PC-9 (cell line): Measurements from ENCODE around the gene FAM193A. TPM values are rescaled to one million over a fixed set of nuclear protein-coding genes. Genes with fewer than 3 reads are reported as not detected.

Experiments
- BruUV-seq: library from RNA; stranded (reverse); fragments of 400-500 nt; replicated peaks from 2 replicates; lab custom pipeline; 2021; lab: Mats Ljungman, UMichigan
- CTCF ChIA-PET: fragments of 300-600 bp; sonication (Branson Sonifier 250); formaldehyde crosslinking; loops from one replicate; lab custom pipeline; 2022; ENCODE audit warnings: antibody characterized with exemption; lab: Charles Lee
- POLR2A ChIA-PET: fragments of 300-600 bp; sonication (Branson Sonifier 250); formaldehyde crosslinking; loops from one replicate; lab custom pipeline; 2022; ENCODE audit warnings: antibody characterized with exemption; ENCODE audit not compliant: unreplicated experiment; lab: Charles Lee
- DNase-seq, 2 experiments: peaks; one replicate each; pipeline versions ENCODE4 v3.0.0 to v3.0.0-alpha.2; 2015 to 2022; ENCODE audit warnings: mixed read lengths in 1 of 2
- H2AFZ ChIP-seq: fragments of 200-600 bp; sonication (generic); 2 replicates; pipeline ENCODE4 v1.8.1; 2017; ENCODE audit warnings: antibody characterized with exemption
- H3F3A ChIP-seq: fragments of 200-600 bp; sonication (generic); 2 replicates; pipeline ENCODE4 v1.8.1; 2017; ENCODE audit warnings: antibody characterized with exemption, mild to moderate bottlenecking, low read depth; ENCODE audit not compliant: insufficient read depth
- H3K27ac ChIP-seq: fragments of 200-600 bp; sonication (generic); 2 replicates; pipeline ENCODE4 v1.6.1; 2016; ENCODE audit warnings: mixed run types
- H3K27me3 ChIP-seq: fragments of 200-600 bp; sonication (generic); 2 replicates; pipeline ENCODE4 v1.6.1; 2016; ENCODE audit warnings: low read depth, mixed run types; ENCODE audit not compliant: insufficient read depth
- H3K36me3 ChIP-seq: fragments of 200-600 bp; sonication (generic); 2 replicates; pipeline ENCODE4 v1.6.1; 2016; ENCODE audit warnings: low read depth, mixed run types
- H3K4me1 ChIP-seq: fragments of 200-600 bp; sonication (generic); replicated peaks from 2 replicates; pipeline ENCODE4 v1.6.1; 2016; ENCODE audit warnings: mixed run types; ENCODE audit not compliant: insufficient read depth
- H3K4me2 ChIP-seq: fragments of 200-600 bp; sonication (generic); 2 replicates; pipeline ENCODE4 v1.6.1; 2017; ENCODE audit warnings: mixed run types
- H3K4me3 ChIP-seq: fragments of 200-600 bp; sonication (generic); 2 replicates; pipeline ENCODE4 v1.6.1; 2016; ENCODE audit warnings: mixed run types
- H3K79me2 ChIP-seq: fragments of 200-600 bp; sonication (generic); 2 replicates; pipeline ENCODE4 v1.6.1; 2017; ENCODE audit warnings: low read depth, mixed run types
- H3K9me2 ChIP-seq: fragments of 200-600 bp; sonication (generic); 2 replicates; pipeline ENCODE4 v1.8.1; 2017; ENCODE audit warnings: mild to moderate bottlenecking; ENCODE audit not compliant: insufficient read depth
- H3K9me3 ChIP-seq: fragments of 200-600 bp; sonication (generic); 2 replicates; pipeline ENCODE4 v1.8.1; 2016; ENCODE audit warnings: low read depth; ENCODE audit not compliant: insufficient read depth
- H4K20me1 ChIP-seq: fragments of 200-600 bp; sonication (generic); 2 replicates; pipeline ENCODE4 v1.8.1; 2017; ENCODE audit not compliant: insufficient read depth
- EZH2 ChIP-seq: fragments of 200-600 bp; sonication (generic); IDR thresholded peaks from 2 replicates; pipeline ENCODE4 v1.8.0; 2017; ENCODE audit warnings: antibody characterized with exemption, low read depth
- intact Hi-C: fragments of 100-400 bp; cut with micrococcal nuclease; formaldehyde crosslinking; loops from one replicate; pipeline ENCODE4 v1.10.0; 2022; ENCODE audit not compliant: unreplicated experiment
- total RNA-seq: library from RNA; stranded (reverse); gene quantifications from 2 replicates; pipeline ENCODE4 v1.2.3, GENCODE V29; 2021
- TF ChIP-seq, protein P1 (sequence below): fragments of 200-600 bp; sonication (generic); conservative IDR thresholded peaks from 2 replicates; pipeline ENCODE4 v1.6.1; 2017; ENCODE audit warnings: mixed run types, antibody characterized with exemption, mild to moderate bottlenecking, moderate library complexity

The FAM193A gene
- total RNA-seq, 1 experiment from 2014 or later, result 23.4 TPM

DNA sequence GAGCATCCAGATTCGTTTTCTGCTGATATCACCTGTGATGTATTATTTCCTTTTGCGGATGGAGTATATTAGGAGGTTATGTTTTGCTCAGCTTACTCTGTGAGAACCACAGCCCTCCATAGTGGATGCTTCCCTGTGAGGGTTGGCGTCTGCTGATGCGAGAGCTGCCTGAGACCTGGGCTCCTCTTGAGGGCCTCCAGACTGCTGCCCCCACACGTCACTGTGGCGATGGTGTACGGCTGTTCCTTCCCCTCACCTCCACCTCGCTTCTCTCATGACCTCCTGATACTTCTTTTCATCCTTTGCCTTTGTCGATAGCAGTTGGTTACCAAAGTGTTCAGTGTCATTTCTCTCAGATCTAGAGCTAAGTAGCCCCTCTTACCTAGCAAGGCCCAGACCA, 148.0 kb downstream of the FAM193A start:
- no TSS peak for BruUV-seq

DNA sequence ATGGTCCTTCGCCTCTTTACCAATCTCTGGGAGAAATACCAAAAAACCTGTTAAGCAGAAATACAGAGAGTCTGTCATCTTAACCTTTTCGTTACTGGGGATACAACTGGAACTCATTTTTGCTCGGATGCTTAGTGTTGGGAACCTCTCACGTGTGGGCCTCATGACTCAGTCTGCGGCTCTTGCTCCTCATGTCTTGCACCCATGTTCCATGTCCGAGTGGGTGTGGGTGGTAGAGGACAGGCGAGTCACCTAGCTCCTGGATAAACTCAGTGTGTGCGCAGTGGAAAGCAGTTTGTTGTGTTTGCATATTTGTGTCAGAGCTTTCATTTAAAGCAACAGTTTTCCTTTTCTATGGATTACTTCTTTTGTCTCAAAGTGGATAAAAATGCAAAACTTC, 149.1 kb downstream of the FAM193A start:
- Histone ChIP-seq H3K79me2 (no peaks in the 10 kb centered on the region), H3K9me3 (no peaks in the 10 kb centered on the region), H4K20me1 (no peaks in the 10 kb centered on the region), H3F3A (no peaks in the 10 kb centered on the region), H3K27ac (no peak overlapping the region), H3K4me1 (no peaks in the 10 kb centered on the region), H2AFZ (no peak overlapping the region), H3K9me2 (no peaks in the 10 kb centered on the region), H3K4me3 (no peak overlapping the region), H3K27me3 (no peaks in the 10 kb centered on the region), H3K4me2 (no peak overlapping the region), H3K36me3 (no peaks in the 10 kb centered on the region)
- no TSS peak for BruUV-seq
- intact Hi-C loops, result no loop called here
- DNase-seq, result no peak
- CTCF ChIA-PET, result no interaction called here
- TF ChIP-seq, protein P1, sequence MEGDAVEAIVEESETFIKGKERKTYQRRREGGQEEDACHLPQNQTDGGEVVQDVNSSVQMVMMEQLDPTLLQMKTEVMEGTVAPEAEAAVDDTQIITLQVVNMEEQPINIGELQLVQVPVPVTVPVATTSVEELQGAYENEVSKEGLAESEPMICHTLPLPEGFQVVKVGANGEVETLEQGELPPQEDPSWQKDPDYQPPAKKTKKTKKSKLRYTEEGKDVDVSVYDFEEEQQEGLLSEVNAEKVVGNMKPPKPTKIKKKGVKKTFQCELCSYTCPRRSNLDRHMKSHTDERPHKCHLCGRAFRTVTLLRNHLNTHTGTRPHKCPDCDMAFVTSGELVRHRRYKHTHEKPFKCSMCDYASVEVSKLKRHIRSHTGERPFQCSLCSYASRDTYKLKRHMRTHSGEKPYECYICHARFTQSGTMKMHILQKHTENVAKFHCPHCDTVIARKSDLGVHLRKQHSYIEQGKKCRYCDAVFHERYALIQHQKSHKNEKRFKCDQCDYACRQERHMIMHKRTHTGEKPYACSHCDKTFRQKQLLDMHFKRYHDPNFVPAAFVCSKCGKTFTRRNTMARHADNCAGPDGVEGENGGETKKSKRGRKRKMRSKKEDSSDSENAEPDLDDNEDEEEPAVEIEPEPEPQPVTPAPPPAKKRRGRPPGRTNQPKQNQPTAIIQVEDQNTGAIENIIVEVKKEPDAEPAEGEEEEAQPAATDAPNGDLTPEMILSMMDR, result no peak
- no peak for TF ChIP-seq EZH2
- POLR2A ChIA-PET, result interaction anchor here (0.5 kb wide), 1 partner anchor 14 kb away, joined by 7 read pairs; no protein-coding TSS in a partner anchor

More for the DNA sequence above, 148.0 kb downstream of the FAM193A start:
- H3K4me3 ChIP-seq, result no peak overlapping the region
- no peak overlapping the region for H3K27ac ChIP-seq
- TF ChIP-seq, protein P1, result no peak
- TF ChIP-seq EZH2, result no peak
- H3K36me3 ChIP-seq, result no peaks in the 10 kb centered on the region
- CTCF ChIA-PET, result no interaction called here
- H4K20me1 ChIP-seq, result no peaks in the 10 kb centered on the region
- no peaks in the 10 kb centered on the region for H3K9me3 ChIP-seq
- H3K79me2 ChIP-seq, result no peaks in the 10 kb centered on the region
- DNase-seq, result no peak
- POLR2A ChIA-PET, result no interaction called here
- H3K9me2 ChIP-seq, result no peaks in the 10 kb centered on the region
- no peak overlapping the region for H3K4me2 ChIP-seq
- no peaks in the 10 kb centered on the region for H3F3A ChIP-seq
- no peak overlapping the region for H2AFZ ChIP-seq
- no peaks in the 10 kb centered on the region for H3K27me3 ChIP-seq
- no peaks in the 10 kb centered on the region for H3K4me1 ChIP-seq
- intact Hi-C loops, result no loop called here

DNA sequence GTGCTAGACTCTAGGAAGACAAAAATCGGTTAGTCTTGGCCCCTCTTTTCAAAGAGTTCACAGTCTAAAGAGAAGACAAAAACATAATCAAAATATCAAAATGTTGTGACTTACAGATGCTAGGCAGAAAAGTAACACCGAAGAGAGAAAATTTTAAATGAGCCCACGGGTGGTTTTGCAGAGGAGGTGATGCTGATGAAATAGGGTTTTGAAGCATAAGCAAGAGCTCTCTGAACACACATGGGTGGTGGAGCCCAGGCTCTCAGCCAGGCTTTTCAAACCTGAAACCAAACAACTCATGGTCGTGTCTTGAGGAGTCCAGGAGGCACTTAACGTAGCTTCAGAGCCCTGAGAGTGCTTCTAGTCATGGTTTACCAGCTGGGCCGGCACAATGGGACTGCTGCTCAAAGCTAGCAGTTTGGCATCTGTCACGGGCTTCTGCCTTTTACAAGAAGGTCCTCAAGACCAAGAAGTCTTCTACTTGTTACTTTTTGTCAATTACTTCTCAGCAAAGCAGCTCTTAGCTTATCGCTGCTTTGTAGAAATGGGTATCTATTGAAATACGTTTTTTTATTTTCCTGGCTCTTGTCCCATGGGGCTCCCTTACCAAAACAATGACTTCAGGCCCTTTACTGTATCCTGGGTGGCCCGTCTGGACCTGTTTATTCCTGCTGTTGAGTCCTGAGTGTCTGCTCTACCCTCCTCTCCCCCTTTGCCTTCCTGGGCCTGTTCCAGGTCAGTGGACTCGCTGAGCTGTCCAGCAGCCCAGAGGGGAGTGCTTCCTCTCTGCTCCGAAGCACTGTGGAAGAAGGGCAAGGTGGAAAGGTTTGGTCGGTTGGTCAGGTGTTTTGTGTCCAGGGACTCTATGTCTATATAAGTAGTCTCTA, 150.2 kb downstream of the FAM193A start:
- Histone ChIP-seq H3K36me3 (no peaks in the 10 kb centered on the region), H4K20me1 (no peaks in the 10 kb centered on the region), H3K27ac (no peak overlapping the region), H3K27me3 (no peaks in the 10 kb centered on the region), H3K79me2 (no peaks in the 10 kb centered on the region), H3K9me3 (no peaks in the 10 kb centered on the region), H3K4me1 (no peaks in the 10 kb centered on the region), H3K4me3 (no peak overlapping the region), H3F3A (no peaks in the 10 kb centered on the region), H3K4me2 (no peak overlapping the region), H2AFZ (no peak overlapping the region), H3K9me2 (no peaks in the 10 kb centered on the region)
- no TSS peak for BruUV-seq
- no peak for DNase-seq
- TF ChIP-seq EZH2, result no peak
- TF ChIP-seq, protein P1, result no peak
- CTCF ChIA-PET, result no interaction called here
- intact Hi-C loops, result no loop called here
- POLR2A ChIA-PET, result no interaction called here
